Measurements from ENCODE around the gene SEMA5A.

DNA sequence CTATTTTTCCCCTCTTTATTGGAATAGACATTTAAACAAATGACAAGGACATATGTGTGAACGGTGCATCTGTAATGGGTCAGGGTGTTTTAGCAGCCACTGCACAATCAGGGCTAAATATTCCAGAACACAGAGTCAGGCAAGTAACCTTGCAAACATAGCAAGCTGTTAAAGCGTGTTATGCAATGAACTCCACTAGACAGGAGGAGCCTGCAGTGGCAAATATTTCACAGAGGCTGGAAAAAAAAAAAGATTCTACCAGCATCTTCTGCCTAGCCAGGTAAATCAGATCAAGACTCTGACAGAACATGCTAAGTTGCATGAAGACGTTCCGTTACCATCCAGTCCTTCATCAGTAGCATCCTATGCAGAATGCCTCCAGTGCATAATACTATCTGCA lies 171.8 kb downstream of the SEMA5A start:
- no peak for TF ChIP-seq CTCF (IDR thresholded peaks at IDR 0.05)
- TF ChIP-seq POLR2A (IDR thresholded peaks at IDR 0.05): no peak
